Tibial artery (tissue), 4 donors: ENCODE data around the gene IQCH.
"Not testable (repeated sequence)": the region's sequence is repeated elsewhere in the genome, so short reads cannot be mapped to it uniquely, and the experiment has no call there.

Experiments used
- DNase-seq, 2 donors: peaks; one replicate each; pipeline ENCODE4 v3.0.0-alpha.2; 2019
- H3K27ac ChIP-seq, 2 donors: fragments of 200-600 bp; sonication (generic) in 1 of 2; 1 replicate in 1 of 2; 2 replicates in 1 of 2; pipeline ENCODE4 v1.5.1; 2018 to 2019; ENCODE audit warnings: mild to moderate bottlenecking in 1 of 2
- H3K27me3 ChIP-seq, 2 donors: fragments of 200-600 bp; sonication (generic) in 1 of 2; one replicate each; pipeline versions ENCODE4 v1.5.1 to v1.6.0; 2016 to 2019
- H3K36me3 ChIP-seq, 3 donors: fragments of 200-600 bp; sonication (generic) in 2 of 3; one replicate each; pipeline ENCODE4 v1.5.1; 2016 to 2019; ENCODE audit warnings: mild to moderate bottlenecking in 2 of 3
- H3K4me1 ChIP-seq, 4 donors: fragments of 200-600 bp; sonication (generic) in 2 of 4; 1 replicate in 3 of 4; 2 replicates in 1 of 4; pipeline ENCODE4 v1.5.1; 2016 to 2019
- H3K4me3 ChIP-seq, 2 donors: fragments of 200-600 bp; sonication (generic) in 1 of 2; 1 replicate in 1 of 2; 2 replicates in 1 of 2; pipeline ENCODE4 v1.5.1; 2018 to 2019; ENCODE audit warnings: mild to moderate bottlenecking in 2 of 2
- H3K9me3 ChIP-seq, 3 donors: fragments of 200-600 bp; sonication (generic) in 1 of 3; one replicate each; pipeline ENCODE4 v1.5.1; 2016 to 2019
- CTCF ChIP-seq, 2 experiments: fragments of 200-600 bp in 1 of 2; fragments of 450-650 bp in 1 of 2; IDR thresholded peaks; one replicate each; pipeline ENCODE4 v1.5.1; 2017 to 2019; ENCODE audit warnings: antibody characterized with exemption in 2 of 2, mild to moderate bottlenecking in 1 of 2, moderate library complexity in 1 of 2
- intact Hi-C: fragments of 100-400 bp; cut with DNase I; formaldehyde crosslinking; loops from one replicate; pipeline ENCODE4 v1.15.0; 2023; ENCODE audit warnings: low total_unique reads

Gene IQCH

GRCh38 chr15:67256051-67256450 is 1.5 kb downstream of the IQCH start:
- TF ChIP-seq CTCF (IDR thresholded peaks at IDR 0.05): no peak
- H3K36me3 ChIP-seq: no peaks in the 10 kb centered on the region
- no peaks in the 10 kb centered on the region for H3K27me3 ChIP-seq
- no peak overlapping the region for H3K27ac ChIP-seq
- no peak for DNase-seq
- peaks cover 0 to 23% (median 10%) of the 10 kb centered on the region in 4 donors for H3K4me1 ChIP-seq
- no peaks in the 10 kb centered on the region for H3K9me3 ChIP-seq
- no peak overlapping the region for H3K4me3 ChIP-seq
- intact Hi-C loops: no loop called here

GRCh38 chr15:67258412-67258811 is 3.8 kb downstream of the IQCH start:
- H3K9me3 ChIP-seq, H3K27me3 ChIP-seq, H3K27ac ChIP-seq, H3K4me3 ChIP-seq, H3K36me3 ChIP-seq, DNase-seq, intact Hi-C loops, H3K4me1 ChIP-seq: not testable (repeated sequence)

GRCh38 chr15:67259379-67259778 is 4.8 kb downstream of the IQCH start:
- DNase-seq: no peak
- intact Hi-C loops: no loop called here
- H3K27ac ChIP-seq: no peak overlapping the region

GRCh38 chr15:67259806-67260205 is 5.2 kb downstream of the IQCH start:
- TF ChIP-seq CTCF (IDR thresholded peaks at IDR 0.05): no peak
- H3K27ac ChIP-seq: no peak overlapping the region
- H3K36me3 ChIP-seq: no peaks in the 10 kb centered on the region
- H3K9me3 ChIP-seq: no peaks in the 10 kb centered on the region
- intact Hi-C loops: no loop called here
- DNase-seq: no peak
- peaks cover 0 to 3% (median 0%) of the 10 kb centered on the region in 4 donors for H3K4me1 ChIP-seq
- H3K27me3 ChIP-seq: no peaks in the 10 kb centered on the region
- no peak overlapping the region for H3K4me3 ChIP-seq

More at GRCh38 chr15:67259379-67259778, 4.8 kb downstream of the IQCH start:
- Histone ChIP-seq H3K9me3 (no peaks in the 10 kb centered on the region), H3K4me3 (no peak overlapping the region), H3K27me3 (no peaks in the 10 kb centered on the region), H3K36me3 (no peaks in the 10 kb centered on the region), H3K4me1 (peaks cover 0 to 3% (median 0%) of the 10 kb centered on the region in 4 donors)
- no peak for TF ChIP-seq CTCF (IDR thresholded peaks at IDR 0.05)

- Histone ChIP-seq H3K27me3 (no peaks in the 10 kb centered on the region), H3K9me3 (no peaks in the 10 kb centered on the region), H3K36me3 (no peaks in the 10 kb centered on the region), H3K4me1 (no peaks in the 10 kb centered on the region), H3K27ac (no peak overlapping the region), H3K4me3 (no peak overlapping the region)
- TF ChIP-seq CTCF (IDR thresholded peaks at IDR 0.05): no peak
- DNase-seq: no peak
- intact Hi-C loops: no loop called here
These were observed 12.3 kb downstream of the IQCH start for GRCh38 chr15:67266870-67267269.

- intact Hi-C loops: no loop called here
- H3K27ac ChIP-seq: no peak overlapping the region
- H3K4me3 ChIP-seq: no peak overlapping the region
- no peaks in the 10 kb centered on the region for H3K9me3 ChIP-seq
- H3K4me1 ChIP-seq: no peaks in the 10 kb centered on the region
- no peaks in the 10 kb centered on the region for H3K27me3 ChIP-seq
- no peaks in the 10 kb centered on the region for H3K36me3 ChIP-seq
- TF ChIP-seq CTCF (IDR thresholded peaks at IDR 0.05): no peak
- DNase-seq: no peak
These were observed 12.9 kb downstream of the IQCH start for GRCh38 chr15:67267440-67267839.
